Activated naive CD4-positive, alpha-beta T cell (primary cell): ENCODE results near the gene GABBR2.

Experiments used
- DNase-seq, 4 experiments: peaks; one replicate each; lab custom pipeline; 2025; lab: John Stamatoyannopoulos, UW

Gene GABBR2

DNA sequence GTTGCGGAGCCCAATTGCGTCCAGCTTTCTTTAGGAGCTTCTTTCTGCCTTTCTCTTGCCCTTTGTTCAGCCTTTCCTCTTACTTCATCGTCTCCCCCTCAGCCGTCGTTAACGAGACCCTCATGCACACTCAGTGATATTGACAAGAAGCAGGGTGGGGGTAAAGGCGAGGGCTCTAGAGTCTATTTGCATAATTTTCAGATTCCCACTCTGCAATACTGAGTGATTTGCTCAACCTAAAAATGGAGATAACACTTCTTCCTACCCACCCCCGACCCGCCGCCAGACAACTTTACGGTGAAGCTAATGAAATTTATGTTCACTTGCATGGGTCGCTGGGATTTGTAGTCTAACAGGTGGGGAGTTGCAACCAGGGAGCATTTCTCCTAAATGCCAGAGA is 452.0 kb downstream of the GABBR2 start:
- peak in 3 of 4 experiments; percentile 2 to 28 (median 8) for DNase-seq

DNA sequence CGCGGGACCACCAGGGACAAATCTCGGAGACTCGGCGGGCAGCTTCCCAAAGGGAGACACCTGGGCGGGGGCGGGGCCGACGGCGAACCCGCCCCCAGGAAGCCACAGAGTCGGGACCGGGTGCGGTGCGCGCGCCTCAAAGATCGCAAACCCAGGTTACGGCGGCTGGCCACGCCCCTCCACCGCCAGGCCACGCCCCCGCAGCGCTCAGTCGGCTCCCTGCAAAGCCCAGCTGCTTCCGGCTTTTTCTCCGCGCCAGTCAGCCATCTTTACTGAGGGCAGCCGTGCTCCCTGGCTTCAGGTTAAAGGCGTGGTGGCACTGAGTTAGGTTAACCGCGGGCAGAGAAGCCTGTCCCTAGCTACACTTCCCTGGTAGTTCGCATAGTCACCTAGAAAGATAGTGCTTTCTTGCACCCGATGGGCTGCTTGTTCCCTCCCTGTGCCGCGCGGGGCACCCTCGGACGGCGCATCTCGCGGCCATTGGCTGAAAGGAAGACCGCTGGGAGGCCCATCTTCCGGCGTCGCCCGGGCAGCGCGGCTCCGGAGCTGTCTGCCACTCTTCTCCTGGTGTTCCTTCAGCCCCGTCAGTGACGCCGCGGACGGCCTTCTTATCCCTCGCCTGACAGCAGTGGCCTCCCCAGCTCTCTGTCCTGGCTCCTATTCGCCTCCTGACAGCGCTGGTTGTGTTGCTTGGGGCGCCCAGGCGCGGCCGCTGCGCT is 453.0 kb downstream of the GABBR2 start, which contains the start of gene TBC1D2:
Gene TBC1D2, minus strand, starts transcription at position 72 of the 719 bp plus-strand sequence. CDS start 108 bp downstream, outside the sequence.
- peak; percentile 93 to 98 (median 97) for DNase-seq

DNA sequence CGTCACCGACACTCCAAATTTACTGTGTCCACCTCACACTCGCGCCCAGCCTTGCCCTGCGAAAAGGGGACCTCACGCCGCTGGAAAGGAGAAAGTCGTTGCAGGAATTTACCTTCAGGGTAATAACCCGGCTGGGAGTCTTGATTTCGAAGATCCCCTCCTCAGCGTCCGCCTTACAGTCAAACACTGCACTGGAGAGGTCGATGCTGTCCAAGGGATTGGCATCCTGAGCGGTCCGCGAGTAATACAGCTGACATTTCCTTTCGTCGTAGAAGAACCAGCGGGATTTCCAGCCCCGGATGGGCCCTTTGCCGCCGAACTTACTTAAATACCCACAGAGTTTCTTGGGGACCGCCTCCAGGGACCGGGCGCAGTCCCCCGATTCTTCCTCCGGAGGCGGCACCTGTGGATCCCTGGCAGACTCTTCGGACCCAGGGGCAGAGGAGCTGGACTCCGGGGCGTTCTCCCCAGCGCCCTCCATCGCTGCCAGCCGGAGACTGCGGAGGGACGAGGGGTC is 453.6 kb downstream of the GABBR2 start:
- peak in 1 of 4 experiments; percentile 44 for DNase-seq

DNA sequence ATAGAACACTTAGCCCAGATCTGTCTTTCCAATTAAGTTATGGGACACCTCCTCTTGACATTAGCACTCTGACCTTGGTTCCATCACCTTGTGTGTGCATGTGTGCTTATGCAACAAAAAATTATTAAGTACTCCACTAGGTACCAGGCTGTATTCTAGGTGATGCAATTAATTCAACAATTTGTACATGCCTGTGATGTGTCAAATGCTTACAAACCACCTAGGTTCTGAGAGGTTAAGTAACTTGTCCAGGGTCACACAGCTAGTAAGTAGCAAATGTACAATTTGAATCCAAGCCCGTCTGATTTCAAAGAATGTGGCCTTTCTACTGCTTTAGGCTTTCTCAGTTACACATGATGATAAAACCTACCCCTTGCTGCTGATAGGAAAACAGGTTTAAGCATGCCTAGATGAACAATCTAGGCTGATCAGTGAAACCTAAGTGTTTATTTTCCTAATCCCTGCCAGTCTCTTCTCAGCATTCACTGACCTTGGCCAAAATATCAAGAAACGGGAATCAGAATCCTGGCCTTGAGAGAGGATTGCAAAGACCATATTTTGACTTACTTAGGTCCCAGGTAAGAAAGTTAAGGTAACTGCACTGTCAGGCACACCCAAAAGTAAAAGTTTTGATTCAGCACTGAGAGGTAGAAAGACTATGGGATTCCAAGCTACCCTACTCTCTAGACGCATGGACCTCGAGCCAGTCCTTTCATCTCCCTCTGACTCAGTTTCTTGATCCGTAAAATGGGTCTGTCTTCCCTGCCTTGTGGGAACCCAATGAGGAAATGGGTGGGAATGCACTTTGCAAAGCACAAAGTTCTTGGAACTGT is 454.3 kb downstream of the GABBR2 start:
- DNase-seq: no peak

DNA sequence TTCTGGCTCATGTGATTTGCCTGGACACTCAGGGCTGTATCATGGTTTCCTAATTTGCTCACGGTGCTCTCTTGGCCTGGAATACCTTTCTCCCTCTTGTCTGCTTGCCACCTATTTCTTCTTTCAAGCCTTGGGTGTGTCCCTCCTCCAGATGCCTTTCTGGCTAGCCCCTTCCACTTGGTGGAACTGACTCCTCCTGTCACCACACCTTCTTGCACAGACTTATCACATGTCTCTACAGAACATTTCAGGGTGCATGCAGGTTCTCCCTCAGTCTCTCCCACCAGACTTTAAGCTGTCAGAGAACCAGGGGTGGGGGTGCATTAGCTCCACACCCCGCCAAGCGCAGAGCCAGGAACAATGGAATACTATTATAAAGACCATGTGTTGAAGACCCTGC is 455.2 kb downstream of the GABBR2 start:
- DNase-seq: no peak

DNA sequence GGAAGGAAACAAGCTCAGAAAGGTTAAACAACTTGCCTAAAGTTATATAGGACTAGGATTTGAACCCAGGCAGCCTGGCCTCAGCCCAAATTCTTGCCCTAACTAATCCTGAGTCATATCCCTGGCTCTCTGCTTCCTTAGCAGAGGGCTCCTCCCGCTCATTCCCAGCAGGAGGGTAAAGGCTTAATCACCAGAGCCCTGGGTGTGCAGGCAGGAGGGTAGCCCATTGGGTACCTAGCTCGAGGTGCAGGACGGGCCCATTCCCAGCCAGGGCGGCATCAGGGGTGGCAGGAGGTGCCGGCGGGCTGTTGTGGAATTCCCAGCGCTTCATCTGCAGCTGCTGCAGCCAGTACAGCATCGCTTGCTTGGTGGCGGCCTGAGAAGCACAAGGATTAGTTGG is 457.2 kb downstream of the GABBR2 start:
- DNase-seq: no peak

DNA sequence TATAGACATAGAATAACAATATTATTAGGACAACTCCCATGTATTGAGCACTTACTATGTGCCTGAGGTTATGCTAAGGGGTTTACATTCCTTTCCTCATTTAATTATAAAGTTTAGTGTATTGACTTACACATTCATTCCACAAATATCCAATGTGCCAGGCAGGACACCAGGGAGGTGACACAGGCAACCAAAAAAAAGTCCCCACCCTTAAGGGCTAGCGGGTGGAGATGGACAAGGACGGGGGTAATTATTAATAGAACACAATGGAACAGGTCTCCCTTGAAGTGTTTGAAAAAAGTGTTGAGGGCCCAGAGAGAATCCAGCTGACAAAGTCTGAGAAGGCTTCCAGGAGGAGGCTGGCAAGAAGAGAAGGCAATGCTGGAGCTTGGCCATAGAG is 459.0 kb downstream of the GABBR2 start:
- DNase-seq: no peak

DNA sequence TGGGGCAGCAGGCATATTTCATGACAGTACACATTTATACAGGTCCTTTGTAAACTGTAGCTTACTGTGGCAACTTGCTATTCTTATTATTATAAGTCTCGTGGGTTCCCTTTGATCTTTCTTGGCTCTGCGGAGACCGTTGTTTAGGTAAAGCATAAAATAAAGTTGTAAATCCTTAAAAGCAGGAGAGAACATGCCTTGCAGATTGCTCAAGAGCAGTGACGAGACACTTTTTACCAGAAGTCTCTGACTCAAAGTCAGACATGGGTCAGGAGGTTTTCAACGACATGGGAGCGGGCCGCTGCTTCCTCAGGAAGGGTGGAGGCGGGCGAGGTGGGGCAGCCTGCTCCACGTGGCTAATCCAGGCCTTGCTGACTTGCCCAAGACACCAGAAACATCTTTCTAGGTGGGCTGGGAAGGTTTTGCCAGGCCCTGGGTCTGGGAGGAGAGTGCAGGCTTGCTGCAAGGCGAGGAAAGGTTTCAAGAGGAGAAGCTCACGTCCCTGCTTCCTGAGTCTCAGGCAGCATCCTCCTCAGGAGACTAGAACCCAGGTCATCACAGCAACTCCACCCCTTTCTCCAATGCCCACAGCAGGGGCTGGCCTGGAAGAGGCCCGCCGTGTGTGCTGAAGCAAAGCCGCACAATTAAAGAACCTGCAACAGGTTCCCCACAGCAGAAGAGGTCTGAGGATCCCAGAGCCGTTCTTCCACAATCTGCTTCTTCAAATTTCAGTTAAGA is 459.8 kb downstream of the GABBR2 start:
- no peak for DNase-seq

DNA sequence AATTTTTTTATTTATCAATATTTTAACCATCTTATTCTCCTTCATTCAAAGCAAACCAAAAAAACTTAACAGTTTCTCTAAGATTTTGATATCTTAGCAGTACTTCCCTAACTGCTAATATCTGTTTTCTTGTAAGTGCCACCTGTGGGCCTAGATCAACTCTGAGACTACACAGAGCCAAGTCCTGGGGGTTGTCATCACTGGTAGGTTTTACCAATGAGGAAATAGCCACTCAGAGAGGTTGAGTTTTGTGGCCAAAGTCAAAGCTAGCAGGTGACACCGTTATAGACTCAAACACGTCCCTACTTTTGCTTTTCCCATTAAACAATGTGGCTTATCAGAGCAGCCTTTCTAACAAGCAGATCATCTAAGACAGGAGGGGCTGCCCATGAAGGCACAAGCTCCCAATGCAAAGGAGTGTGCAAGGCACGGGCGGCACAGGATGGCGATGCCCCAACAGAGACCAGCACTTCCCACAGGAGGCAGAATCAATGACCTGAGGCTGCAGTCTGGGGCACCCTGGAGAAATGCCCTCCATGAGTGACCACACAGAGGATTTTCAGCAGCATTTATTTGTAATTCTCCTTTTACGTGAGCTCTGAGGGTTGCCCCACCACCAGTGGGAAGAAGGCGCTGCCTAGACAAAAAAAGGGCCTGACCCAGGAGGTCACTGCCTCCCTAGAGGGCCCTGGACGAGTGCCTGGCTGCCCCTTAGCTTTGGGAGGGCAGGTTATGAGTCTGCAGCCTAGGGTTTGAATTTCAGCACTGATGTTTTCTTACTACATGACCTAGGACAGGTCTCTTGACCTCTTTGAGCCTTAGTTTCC is 460.7 kb downstream of the GABBR2 start:
- DNase-seq: no peak

DNA sequence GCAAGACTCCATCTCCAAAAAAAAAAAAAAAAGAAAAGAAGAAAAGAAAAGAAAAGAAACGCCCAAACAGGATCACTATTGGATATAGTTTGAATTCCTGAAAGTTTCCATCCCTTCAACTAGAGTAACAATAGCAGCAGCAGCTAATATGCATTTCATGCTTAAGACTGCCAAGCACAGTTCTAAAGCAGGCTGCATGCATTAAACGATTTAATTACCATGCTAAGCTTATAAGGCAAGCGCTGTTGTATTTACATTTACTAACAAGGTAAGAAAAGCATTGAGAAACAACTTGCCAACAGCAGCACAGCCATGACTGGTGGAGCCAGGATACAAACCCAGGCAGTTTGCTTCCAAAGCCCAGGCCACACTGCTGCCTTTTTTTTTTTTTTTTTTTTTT is 466.3 kb downstream of the GABBR2 start:
- DNase-seq: no peak

DNA sequence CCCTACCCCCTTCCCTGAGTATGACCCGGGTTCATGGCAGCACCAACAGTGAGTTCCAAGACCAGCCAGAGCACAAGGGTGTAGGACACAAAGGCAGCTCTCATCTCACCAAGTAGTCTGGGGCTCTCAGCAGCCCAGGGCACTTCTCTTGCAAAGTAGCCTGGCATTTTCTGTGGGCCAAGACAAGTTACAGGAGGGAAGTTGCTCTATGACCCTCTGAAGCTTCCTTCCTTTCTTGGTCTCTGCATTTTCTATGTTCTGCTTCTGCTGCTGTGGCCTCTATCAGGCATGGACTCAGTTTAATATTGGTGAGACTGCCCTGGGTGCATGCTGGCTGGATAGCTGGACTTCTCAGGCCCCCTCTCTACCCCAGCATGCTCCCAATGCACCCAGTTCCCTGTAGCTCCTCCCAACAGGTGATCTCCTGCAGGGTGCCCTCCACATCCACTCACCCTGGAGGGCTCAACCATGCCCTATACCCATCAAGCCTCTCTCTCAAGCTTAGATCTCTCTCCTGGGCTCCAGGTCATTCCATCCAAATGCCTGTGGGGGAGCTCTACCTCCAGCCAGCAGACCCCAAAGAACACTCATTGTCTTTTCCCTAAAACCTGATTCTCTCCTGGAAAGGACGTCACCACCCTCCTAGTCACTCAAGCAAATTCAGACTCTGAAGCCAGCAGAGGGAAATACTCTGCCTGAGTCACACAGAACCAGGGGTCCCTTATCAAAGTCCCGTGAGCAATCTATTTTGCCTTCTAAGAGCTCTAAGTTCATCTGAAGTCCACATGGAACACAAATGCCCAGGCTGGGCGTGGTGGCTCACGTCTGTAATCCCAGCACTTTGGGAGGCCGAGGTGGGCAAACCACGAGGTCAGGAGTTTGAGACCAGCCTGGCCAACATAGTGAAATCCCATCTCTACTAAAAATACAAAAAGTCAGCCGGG is 467.1 kb downstream of the GABBR2 start:
- no peak for DNase-seq

DNA sequence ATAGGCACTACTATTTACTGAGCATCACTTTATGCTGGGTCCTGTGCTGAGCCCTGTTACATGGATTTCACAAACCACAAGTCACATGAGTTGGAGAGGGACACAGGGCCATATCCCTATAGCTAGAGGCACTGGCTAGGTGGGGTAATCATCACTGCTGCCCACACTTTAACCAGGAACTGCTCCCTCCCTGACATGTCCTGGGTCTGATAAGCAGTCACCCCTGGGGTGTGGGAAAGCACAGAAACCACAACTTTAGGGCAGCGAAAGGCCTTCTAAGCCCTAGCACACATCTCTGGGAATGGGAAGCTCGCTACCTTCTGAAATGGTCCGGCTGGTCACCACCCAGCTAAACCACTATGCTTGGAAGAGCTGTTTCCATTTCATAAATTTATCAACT is 468.3 kb downstream of the GABBR2 start:
- no peak for DNase-seq
